Left ventricle myocardium superior (tissue), 1 donor: ENCODE measurements around the gene KIF2C. TPM values are rescaled to one million over a fixed set of nuclear protein-coding genes. Genes with fewer than 3 reads are reported as not detected.
"Not testable (repeated sequence)": the region's sequence is repeated elsewhere in the genome, so short reads cannot be mapped to it uniquely, and the experiment has no call there.

Experiments
- ATAC-seq: fragments of 200-7000 bp; cut with Tn5 transposase; one replicate; pipeline ENCODE4 v1.9.1; 2020; ENCODE audit warnings: mild to moderate bottlenecking, moderate library complexity
- DNase-seq: peaks from one replicate; pipeline ENCODE4 v3.0.0-alpha.2; 2020
- intact Hi-C: fragments of 100-400 bp; cut with micrococcal nuclease; formaldehyde crosslinking; loops from one replicate; pipeline ENCODE4 v1.11.0; 2022
- total RNA-seq: library from RNA; stranded (reverse); fragmentation: NEBNext Ultra II Directional; extraction: Animal tissue kit (Norgen Biotek cat#: 25700); gene quantifications from one replicate; pipeline ENCODE4 v1.2.1, GENCODE V29; 2021
- donor health status: DM: no; HTN: yes; CAD: no; lungs with severe emphysema.

The KIF2C gene
- total RNA-seq, 1 donor from 2014 or later: 0.87 TPM

GRCh38 chr1:44759077-44759476 is 19.4 kb downstream of the KIF2C start:
- intact Hi-C loops: no loop called here
- no peak for ATAC-seq
- DNase-seq: no peak

DNA sequence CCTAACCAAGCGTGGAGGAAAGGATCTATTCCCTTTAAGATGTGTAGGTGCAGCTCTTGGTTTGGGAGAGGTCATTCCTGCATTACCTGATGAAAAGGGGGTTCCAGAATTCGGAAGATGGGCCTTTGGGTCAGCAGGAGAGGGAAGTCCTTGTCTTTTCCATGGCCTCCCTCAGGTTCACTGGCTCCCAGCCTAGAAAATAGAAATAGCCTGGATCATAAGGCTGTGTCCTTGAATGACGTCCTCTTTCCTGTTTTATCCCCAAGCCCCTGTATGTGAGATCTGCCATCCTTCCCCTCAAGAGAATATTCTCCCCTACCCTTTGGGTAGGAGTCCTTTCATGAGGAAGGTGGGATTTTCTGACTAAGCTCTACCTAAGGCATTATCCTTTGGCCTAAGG is 21.2 kb downstream of the KIF2C start:
- ATAC-seq: peak; percentile 80
- intact Hi-C loops: no loop called here
- DNase-seq: no peak

- DNase-seq, ATAC-seq, intact Hi-C loops: not testable (repeated sequence)
Observed at GRCh38 chr1:44766421-44766820, 26.8 kb downstream of the KIF2C start.

- intact Hi-C loops: no loop called here
- peak; percentile 92 for DNase-seq
- peak; percentile 94 for ATAC-seq
Observed at GRCh38 chr1:44775078-44775929, 35.7 kb downstream of the KIF2C start, which contains the start of gene RPS8. Gene RPS8 (plus strand): TSS chr1:44775540. CDS start chr1:44775597, 57 bp downstream.

GRCh38 chr1:44775930-44776729 is 36.5 kb downstream of the KIF2C start:
- peak; percentile 16 for ATAC-seq
- no peak for DNase-seq
- intact Hi-C loops: no loop called here

DNA sequence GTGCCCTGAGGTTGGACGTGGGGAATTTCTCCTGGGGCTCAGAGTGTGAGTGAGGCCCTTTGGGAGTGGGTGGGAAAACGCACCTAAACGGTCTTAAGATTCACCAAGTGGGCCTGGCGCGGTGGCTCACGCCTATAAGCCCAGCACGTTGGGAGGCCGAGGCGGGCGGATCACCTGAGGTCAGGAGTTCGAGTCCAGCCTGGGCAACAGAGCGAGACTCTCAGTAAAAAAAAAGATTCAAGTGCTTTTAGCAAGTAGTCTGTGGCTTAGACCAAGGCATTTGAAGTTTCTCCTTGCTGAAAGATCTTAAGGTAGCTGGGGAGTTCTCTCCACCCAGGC is 37.1 kb downstream of the KIF2C start:
- no peak for DNase-seq
- intact Hi-C loops: no loop called here
- ATAC-seq: no peak

DNA sequence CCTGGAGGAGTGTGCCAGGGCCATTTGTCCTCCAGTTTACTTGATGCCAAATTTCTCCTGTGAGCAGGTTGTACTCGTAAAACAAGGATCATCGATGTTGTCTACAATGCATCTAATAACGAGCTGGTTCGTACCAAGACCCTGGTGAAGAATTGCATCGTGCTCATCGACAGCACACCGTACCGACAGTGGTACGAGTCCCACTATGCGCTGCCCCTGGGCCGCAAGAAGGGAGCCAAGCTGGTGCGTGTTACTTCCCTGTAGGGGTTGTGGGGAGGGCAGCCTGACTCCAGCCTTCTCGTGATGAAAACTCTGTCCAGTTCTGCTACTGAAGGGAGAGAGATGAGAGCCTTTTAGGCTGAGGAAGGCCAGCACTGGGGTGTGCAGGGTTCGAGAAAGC is 37.9 kb downstream of the KIF2C start:
- DNase-seq (no peak), ATAC-seq (no peak)
- intact Hi-C loops: no loop called here

DNA sequence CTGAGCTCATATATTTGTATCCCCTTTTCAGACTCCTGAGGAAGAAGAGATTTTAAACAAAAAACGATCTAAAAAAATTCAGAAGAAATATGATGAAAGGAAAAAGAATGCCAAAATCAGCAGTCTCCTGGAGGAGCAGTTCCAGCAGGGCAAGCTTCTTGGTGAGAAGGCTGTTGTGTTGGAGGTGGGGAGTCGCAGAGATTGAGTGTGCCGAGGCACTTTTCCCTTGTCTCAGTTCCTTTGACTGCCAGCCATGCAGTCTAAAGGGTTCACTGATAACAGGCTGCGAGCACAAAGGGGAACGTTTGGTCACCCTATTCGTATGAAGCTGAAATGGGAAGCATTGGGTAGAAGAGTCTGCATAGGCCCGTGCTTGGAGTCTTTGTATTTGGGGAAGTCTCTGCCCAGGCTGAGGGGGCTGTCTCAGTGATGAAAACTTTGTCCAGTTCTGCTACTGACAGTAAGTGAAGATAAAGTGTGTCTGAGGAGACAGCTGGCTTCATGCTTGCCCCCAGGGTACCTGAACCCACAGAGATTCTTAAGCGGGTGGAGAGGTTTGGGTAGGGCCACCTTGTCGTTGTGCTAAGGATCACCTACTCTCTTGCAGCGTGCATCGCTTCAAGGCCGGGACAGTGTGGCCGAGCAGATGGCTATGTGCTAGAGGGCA is 38.5 kb downstream of the KIF2C start:
- DNase-seq (no peak), ATAC-seq (no peak)
- intact Hi-C loops: no loop called here

DNA sequence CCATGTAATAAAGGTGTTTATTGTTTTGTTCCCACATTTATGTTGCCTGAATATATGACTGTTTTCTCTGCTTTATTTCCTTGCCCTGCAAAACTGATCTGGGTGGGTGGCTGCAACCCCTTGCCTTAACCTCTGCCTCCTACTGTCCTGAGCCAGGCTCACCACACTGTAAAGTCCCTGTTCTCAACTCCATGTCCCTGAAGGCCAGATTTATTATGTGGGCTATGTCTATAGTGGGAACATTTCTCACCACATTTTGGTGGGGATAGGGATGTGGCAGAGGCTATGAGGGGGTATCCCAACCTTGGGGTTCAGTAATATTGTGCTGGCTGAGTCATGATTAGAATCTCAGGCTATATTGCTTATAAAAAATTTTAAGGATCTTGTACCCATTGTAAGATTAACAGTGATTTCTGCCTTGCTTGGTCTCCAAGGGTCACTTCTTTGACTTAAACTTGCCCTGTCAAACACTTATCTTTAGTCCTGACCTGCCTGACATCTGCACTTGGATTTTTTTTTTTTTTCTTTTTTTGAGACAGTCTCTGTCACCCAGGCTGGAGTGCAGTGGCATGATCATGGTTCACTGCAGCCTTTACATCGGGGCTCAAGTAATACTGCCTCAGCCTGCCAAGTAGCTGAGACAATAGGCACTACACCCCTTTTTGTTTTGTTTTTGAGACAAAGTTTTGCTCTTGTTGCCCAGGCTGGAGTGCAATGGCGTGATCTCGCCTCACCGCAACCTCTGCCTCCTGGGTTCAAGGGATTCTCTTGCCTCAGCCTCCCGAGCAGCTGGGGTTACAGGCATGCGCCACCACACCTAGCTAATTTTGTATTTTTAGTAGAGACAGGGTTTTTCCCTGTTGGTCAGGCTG is 39.3 kb downstream of the KIF2C start:
- DNase-seq (no peak), ATAC-seq (no peak)
- intact Hi-C loops: no loop called here

GRCh38 chr1:44780583-44781121 is 41.0 kb downstream of the KIF2C start:
- intact Hi-C loops: no loop called here
- ATAC-seq (no peak), DNase-seq (no peak)

GRCh38 chr1:44783697-44784093 is 44.1 kb downstream of the KIF2C start:
- ATAC-seq (no peak), DNase-seq (no peak)
- intact Hi-C loops: no loop called here

DNA sequence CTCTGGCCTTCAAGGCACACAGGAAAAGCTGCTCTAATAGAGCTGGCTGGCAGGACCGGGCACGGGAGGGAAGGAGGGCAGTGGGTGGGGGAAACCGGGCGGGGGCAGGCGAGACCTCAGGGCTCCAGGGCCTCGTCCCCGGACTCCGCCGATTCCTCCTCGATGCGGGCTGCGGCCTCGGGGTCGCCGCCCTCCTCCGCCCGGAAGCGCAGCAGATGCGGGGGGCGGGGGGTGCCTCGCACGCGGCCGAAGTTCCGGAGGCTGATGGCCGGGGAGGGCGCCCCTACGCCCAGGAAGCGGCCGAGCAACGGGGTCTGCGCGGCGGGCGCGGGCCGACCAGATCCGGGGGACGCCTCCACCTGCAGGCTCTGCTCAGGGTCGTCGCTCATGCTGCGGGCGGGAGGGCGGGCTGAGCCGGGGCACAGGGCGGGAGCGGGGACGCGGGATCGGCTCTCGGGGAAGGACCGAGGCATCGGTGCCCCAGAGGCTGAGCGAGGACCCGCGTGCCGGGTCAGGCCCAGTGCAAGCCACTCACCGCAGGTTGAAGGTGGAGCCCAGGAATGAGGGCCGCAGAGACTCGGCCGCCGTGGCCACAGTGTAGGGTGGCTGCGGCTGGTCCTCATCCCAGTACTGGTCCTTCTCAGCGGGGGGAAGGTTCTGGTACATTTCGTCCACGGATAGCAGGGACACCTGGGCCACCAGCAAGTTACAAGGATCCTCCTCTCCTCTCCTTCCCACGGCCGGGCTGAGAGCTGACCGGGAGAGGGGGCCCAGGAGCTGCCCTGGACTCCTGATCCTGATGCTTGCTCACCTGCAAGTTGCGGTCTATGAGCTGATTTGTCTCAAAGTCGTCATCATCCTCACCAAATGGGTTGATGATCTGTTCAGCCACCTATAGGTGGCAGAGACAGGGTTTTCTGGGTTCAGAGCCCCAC is 44.7 kb downstream of the KIF2C start:
- ATAC-seq (peak; percentile 32), DNase-seq (peak; percentile 60)
- intact Hi-C loops: no loop called here

GRCh38 chr1:44785029-44785380 is 45.4 kb downstream of the KIF2C start:
- no peak for ATAC-seq
- intact Hi-C loops: no loop called here
- no peak for DNase-seq

GRCh38 chr1:44785501-44786137 is 46.0 kb downstream of the KIF2C start:
- no peak for ATAC-seq
- DNase-seq: no peak
- intact Hi-C loops: no loop called here

DNA sequence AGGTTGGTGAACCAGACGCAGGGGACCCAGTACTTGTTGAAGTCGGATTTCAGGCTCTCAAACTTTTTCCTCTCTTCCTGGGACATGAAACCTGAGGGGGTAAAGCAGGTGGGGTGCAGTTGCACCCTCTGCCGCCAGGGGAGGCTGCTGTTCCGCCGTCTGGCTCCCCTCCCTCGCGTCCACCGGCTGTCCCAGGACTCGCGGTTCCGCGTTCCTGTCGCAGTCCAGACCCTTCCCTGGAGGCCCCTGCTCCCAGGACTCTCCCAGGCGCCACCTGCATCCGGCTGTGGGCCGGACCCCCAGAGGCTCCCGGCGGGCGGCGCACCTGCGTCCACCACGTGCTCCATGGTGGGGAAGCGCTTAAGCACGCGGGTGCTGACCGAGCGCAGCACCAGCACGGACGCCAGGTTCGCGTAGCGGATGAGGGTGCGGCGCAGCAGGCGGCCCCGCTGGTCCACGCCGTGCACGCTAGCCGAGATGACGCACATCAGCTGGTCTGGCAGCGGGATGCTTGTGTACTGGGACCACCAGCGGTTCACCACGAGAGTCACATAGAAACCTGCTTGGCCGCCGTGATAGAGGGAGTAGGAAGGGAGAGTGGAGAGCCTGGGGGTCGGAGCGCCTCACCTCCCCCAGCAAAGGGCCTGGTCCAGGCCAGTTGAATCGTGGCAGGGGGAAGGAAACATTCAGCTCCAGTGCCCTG is 46.7 kb downstream of the KIF2C start:
- intact Hi-C loops: no loop called here
- ATAC-seq: peak; percentile 73

GRCh38 chr1:44786841-44787426 is 47.3 kb downstream of the KIF2C start:
- intact Hi-C loops: no loop called here

More for the DNA sequence above, 46.7 kb downstream of the KIF2C start:
- peak; percentile 79 for DNase-seq

More at GRCh38 chr1:44786841-44787426, 47.3 kb downstream of the KIF2C start:
- DNase-seq (no peak), ATAC-seq (no peak)
